ENCODE data around the gene GRWD1.
A peak's percentile ranks its signal among the peaks of the same experiment; 100 is the strongest.

Gene GRWD1

GRCh38 chr19:48461651-48461981 lies 15.8 kb downstream of the GRWD1 start:
- DNase-seq: no peak

- no peak for DNase-seq
These were observed 16.3 kb downstream of the GRWD1 start for GRCh38 chr19:48461982-48462655.

DNA sequence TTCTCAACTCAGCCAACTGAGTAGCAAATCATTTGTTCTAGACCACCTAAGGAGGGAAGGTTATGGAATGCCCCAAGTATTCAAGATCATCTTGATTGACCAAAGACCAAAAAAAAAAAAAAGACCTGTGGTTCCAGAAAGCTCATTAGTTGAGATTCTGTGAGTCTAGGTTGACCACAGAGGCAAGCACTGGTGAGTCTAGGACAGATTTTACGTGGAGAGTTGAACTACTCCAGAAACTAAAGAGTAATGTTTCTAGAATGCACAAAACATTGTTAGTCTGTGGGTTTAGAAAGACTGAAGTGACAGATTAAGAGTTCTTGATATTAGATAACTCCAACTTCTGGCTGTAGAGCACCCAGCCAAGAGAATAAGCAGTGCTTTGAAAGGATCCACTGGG lies 19.4 kb downstream of the GRWD1 start:
- no peak for DNase-seq

DNA sequence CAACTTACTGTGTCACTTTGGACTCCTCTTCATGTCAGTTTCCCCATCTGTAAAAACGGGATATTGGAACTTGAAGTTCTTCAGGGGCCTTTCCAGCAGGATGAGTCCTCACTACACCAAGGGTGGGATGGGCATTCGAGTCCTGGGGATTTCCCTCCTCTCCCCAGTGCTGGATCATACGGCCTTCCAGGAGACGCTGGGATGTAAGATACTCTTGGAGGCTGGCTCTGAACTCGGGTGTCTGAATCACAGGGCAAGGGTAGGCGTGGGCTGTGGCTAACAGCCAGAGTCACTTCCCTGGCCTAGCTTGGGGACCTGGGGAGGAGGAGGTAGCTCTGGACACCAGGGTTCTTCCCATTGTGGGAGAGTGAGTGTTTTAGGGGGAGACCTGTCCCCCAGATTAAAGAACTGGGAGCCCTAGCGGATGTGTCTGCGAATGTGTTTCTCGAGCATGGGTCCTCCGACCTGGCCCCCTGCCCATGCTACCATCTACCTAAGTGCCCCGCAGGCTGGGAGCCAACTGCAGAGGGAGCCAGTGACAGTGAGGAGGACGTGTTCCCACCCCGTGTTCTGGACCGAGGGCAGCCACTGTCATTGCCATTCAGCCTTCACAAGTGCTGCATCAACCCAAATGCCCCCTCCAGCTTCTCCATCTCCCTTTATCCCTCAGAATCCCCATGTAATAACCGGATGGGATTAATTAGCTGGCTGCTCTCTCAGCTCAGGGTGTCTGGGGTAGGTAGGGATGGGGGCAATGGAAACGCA lies 21.0 kb downstream of the GRWD1 start:
- DNase-seq: no peak

- peak; percentile 100 for DNase-seq
These were observed 23.0 kb downstream of the GRWD1 start for GRCh38 chr19:48468772-48469288.

- peak; percentile 60 for DNase-seq
These were observed 23.6 kb downstream of the GRWD1 start, which contains the start of gene CYTH2 for GRCh38 chr19:48469289-48469881. Gene CYTH2, plus strand, starts transcription at chr19:48469369. Its CDS starts 139 bp downstream, at chr19:48469508.

GRCh38 chr19:48469934-48470680 lies 24.3 kb downstream of the GRWD1 start:
- no peak for DNase-seq

DNA sequence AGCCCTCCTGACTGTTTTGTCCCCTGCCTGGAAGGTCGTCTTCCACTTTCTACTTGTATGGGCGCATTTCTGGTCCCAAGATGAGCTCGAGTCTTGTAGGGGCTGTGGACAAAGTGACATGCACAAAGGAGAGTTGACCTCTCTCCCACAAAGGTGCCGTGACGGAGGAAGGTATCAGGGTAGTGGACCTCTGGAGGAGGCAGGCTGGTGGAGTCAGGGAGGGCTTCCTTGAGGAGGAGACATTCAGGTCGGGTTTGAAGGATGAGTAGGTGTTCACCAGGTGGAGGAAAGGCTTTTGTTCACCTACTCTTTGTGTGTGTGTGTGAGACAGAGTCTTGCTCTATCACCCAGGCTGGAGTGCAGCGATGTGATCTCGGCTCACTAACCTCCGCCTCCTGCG lies 25.1 kb downstream of the GRWD1 start:
- no peak for DNase-seq

DNA sequence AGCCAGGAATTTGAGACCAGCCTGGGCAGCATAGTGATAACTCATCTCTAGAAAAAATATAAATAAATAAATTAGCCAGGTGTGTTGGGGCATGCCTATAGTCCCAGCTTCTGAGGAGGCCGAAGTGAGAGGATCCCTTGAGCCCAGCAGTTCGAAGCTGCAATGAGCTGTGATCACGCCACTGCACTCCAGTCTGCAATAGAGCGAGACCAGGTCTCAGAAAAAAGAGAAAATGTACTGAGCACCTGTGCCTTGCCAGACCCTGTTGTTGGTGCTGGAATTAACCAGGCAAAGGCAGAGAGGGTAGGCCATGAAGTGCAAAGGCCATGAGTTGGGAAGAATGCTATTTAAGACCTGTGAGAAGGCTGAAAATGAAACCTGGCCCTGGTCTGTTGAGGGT lies 26.1 kb downstream of the GRWD1 start:
- DNase-seq: no peak

- no peak for DNase-seq
These were observed 27.6 kb downstream of the GRWD1 start for GRCh38 chr19:48473161-48473966.

GRCh38 chr19:48474084-48474592 lies 28.4 kb downstream of the GRWD1 start:
- no peak for DNase-seq

- DNase-seq: no peak
These were observed 29.7 kb downstream of the GRWD1 start for GRCh38 chr19:48475369-48476068.

DNA sequence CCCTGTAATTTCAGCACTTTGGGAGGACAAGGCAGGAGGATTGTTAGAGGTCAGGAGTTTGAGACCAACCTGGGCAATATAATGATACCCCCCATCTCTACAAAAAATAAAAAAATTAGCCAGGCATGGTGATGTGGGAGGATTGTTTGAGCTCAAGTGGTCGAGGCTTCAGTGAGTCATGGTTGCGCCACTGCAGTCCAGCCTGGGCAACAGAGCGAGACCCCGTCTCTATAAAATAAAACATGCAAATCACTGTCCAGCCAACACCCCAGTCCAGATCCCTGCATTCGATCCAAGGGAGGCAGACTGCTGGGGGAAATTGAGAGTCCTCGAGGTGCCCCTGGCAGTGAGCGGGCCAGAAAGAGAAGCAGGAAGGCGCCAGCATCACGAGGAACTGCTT lies 30.4 kb downstream of the GRWD1 start:
- no peak for DNase-seq

DNA sequence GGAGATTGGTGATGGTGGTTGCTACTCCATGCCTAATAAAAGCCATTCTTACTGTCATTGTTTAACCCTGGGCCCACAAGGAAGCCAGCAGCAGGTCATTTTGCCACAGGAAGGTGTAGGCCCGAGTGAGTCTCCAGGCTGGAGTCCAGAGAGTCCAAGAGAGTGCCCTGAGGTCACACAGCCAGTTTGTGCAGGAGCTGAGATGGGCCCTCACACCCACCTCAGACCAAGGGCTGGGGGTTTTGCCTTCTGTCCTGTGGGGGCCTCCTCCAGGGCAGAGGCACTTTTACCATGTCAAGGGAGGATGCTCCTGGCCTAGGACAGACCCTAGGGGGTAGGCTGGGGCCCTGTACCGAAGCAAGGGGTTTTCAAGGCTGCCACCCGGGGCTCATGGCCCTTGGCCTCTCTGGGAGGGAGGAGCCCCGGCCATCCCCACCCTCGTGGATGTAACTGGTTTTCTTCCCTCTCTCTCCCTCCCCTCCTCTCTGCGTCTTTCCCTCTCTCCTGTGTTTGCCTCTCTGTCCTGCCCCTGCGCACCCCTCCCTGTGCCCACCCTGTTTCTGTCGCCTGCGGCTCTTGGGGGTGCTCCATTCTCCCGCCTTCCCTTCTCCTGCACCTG lies 31.4 kb downstream of the GRWD1 start:
- no peak for DNase-seq

- no peak for DNase-seq
These were observed 32.0 kb downstream of the GRWD1 start for GRCh38 chr19:48477698-48478338.

DNA sequence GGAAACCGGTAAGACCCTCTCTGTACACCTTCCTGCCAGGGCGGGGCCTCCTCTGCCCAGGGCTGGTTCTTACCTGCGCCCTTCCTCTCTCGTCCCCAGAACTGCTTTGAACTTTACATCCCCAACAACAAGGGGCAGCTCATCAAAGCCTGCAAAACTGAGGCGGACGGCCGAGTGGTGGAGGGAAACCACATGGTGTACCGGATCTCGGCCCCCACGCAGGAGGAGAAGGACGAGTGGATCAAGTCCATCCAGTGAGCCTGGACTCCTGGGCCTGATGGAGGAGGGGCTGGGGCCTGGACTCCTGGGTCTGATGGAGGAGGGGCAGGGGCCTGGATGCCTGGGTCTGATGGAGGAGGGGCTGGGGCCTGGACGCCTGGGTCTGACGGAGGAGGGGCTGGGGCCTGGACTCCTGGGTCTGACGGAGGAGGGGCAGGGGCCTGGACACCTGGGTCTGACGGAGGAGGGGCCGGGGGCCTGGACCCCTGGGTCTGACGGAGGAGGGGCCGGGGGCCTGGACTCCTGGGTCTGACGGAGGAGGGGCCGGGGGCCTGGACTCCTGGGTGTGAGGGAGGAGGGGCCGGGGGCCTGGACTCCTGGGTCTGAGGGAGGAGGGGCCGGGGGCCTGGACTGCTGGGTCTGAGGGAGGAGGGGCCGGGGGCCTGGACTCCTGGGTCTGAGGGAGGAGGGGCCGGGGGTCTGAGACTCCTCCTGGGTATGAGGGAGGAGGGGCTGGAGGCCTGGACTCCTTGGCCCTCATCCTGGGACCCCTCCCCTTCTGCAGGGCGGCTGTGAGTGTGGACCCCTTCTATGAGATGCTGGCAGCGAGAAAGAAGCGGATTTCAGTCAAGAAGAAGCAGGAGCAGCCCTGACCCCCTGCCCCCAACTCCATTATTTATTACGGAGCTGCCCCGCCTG lies 32.8 kb downstream of the GRWD1 start:
- DNase-seq: no peak

GRCh38 chr19:48479686-48480085 lies 33.9 kb downstream of the GRWD1 start:
- DNase-seq: no peak

- DNase-seq: no peak
These were observed 34.4 kb downstream of the GRWD1 start for GRCh38 chr19:48480183-48480557.

All from NCI-H748 treated with DMSO at 0.1 percent for 48 hours (cell line).